Common myeloid progenitor, CD34-positive (primary cell): ENCODE measurements around the gene MMP1.
A peak's percentile ranks its signal among the peaks of the same experiment; 100 is the strongest.

ENCODE experiments used
- CTCF ChIA-PET: fragments of 350-600 bp; sonication (Branson Sonifier 250); formaldehyde crosslinking; loops from one replicate; lab custom pipeline; 2021; ENCODE audit warnings: antibody characterized with exemption; lab: Charles Lee
- POLR2A ChIA-PET: fragments of 350-600 bp; sonication (Branson Sonifier 250); formaldehyde crosslinking; loops from one replicate; lab custom pipeline; 2021; ENCODE audit warnings: antibody characterized with exemption; lab: Charles Lee
- DNase-seq, 3 donors: peaks; one replicate each; pipeline versions ENCODE4 v3.0.0 to v3.0.0-alpha.2; 2013
- H3K27ac ChIP-seq, 2 experiments: 1 replicate in 1 of 2; 2 replicates in 1 of 2; pipeline ENCODE4 v1.7.0; 2013; ENCODE audit warnings: inconsistent platforms in 2 of 2, low read length in 2 of 2, mild to moderate bottlenecking in 2 of 2, low read depth in 1 of 2, moderate library complexity in 1 of 2; ENCODE audit not compliant: severe bottlenecking in 2 of 2, insufficient read depth in 1 of 2, poor library complexity in 1 of 2
- H3K27me3 ChIP-seq, 5 experiments: replicated peaks in 2 of 5; 1 replicate in 3 of 5; 2 replicates in 2 of 5; pipeline versions ENCODE4 v1.6.1 to v1.7.0; 2013; ENCODE audit warnings: low read length in 4 of 5, mild to moderate bottlenecking in 2 of 5, moderate library complexity in 2 of 5, inconsistent platforms in 1 of 5; ENCODE audit not compliant: insufficient read depth in 5 of 5, control insufficient read depth in 4 of 5
- H3K36me3 ChIP-seq, 4 experiments: 1 replicate in 2 of 4; 2 replicates in 2 of 4; pipeline versions ENCODE4 v1.6.1 to v1.7.0; 2013; ENCODE audit warnings: low read length in 3 of 4, control low read depth in 1 of 4, mild to moderate bottlenecking in 1 of 4; ENCODE audit not compliant: control insufficient read depth in 4 of 4, insufficient read depth in 4 of 4
- H3K4me1 ChIP-seq, 4 experiments: 1 replicate in 3 of 4; 2 replicates in 1 of 4; pipeline versions ENCODE4 v1.6.1 to v1.7.1; 2013; ENCODE audit warnings: low read length in 3 of 4, mild to moderate bottlenecking in 3 of 4, control low read depth in 1 of 4, inconsistent platforms in 1 of 4, moderate library complexity in 1 of 4; ENCODE audit not compliant: control insufficient read depth in 4 of 4, insufficient read depth in 4 of 4; ENCODE audit errors: control extremely low read depth in 1 of 4
- H3K4me3 ChIP-seq, 7 experiments: 1 replicate in 4 of 7; 2 replicates in 3 of 7; pipeline versions ENCODE4 v1.5.1 to v1.7.0; 2013; ENCODE audit warnings: mild to moderate bottlenecking in 7 of 7, low read length in 6 of 7, moderate library complexity in 6 of 7, inconsistent platforms in 2 of 7, low read depth in 2 of 7, control low read depth in 1 of 7; ENCODE audit not compliant: insufficient read depth in 4 of 7, control insufficient read depth in 1 of 7; ENCODE audit errors: extremely low read depth in 1 of 7
- H3K9me3 ChIP-seq, 5 experiments: 1 replicate in 4 of 5; 2 replicates in 1 of 5; pipeline versions ENCODE4 v1.6.1 to v1.7.1; 2013; ENCODE audit warnings: low read length in 4 of 5, mild to moderate bottlenecking in 2 of 5, inconsistent platforms in 1 of 5, low read depth in 1 of 5, moderate library complexity in 1 of 5; ENCODE audit not compliant: control insufficient read depth in 4 of 5, insufficient read depth in 2 of 5; ENCODE audit errors: control extremely low read depth in 1 of 5
- WGBS: methylation state at CpG from one replicate; pipeline ENCODE4 v1.1.5; 2013; ENCODE audit not compliant: insufficient coverage; 5-methylcytosine and 5-hydroxymethylcytosine counted together

Gene MMP1

GRCh38 chr11:102762361-102762767 lies 35.6 kb downstream of the MMP1 start:
- WGBS: no CpG with 5 or more reads among the region's 2 CpGs
- Histone ChIP-seq H3K27ac (no peak overlapping the region), H3K27me3 (peaks cover 0 to 24% (median 0%) of the 10 kb centered on the region in 5 experiments), H3K36me3 (no peaks in the 10 kb centered on the region), H3K9me3 (no peaks in the 10 kb centered on the region), H3K4me3 (no peak overlapping the region), H3K4me1 (peaks cover 0 to 18% (median 9%) of the 10 kb centered on the region in 4 experiments)
- ChIA-PET CTCF (no interaction called here), POLR2A (no interaction called here)
- DNase-seq: no peak

- POLR2A ChIA-PET: interaction anchor here (0.6 kb wide), 1 partner anchor 412 kb away, joined by 3 read pairs; no protein-coding TSS in a partner anchor
- H3K27ac ChIP-seq: no peak overlapping the region
- peaks cover 0 to 19% (median 10%) of the 10 kb centered on the region in 4 experiments for H3K4me1 ChIP-seq
Measured at GRCh38 chr11:102761646-102762238, 36.2 kb downstream of the MMP1 start.

GRCh38 chr11:102760344-102761035 lies 37.5 kb downstream of the MMP1 start:
- WGBS: 100% methylated on average over 1 of the region's 4 CpGs
- Histone ChIP-seq H3K36me3 (no peaks in the 10 kb centered on the region), H3K27me3 (peaks cover 0 to 22% (median 0%) of the 10 kb centered on the region in 5 experiments), H3K9me3 (no peaks in the 10 kb centered on the region), H3K4me3 (no peak overlapping the region), H3K4me1 (peaks cover 0 to 19% (median 10%) of the 10 kb centered on the region in 4 experiments), H3K27ac (no peak overlapping the region)
- ChIA-PET CTCF (interaction anchor here (0.6 kb wide), 1 partner anchor 545 kb away, joined by 3 read pairs; no protein-coding TSS in a partner anchor), POLR2A (no interaction called here)
- peak; percentile 12 to 54 (median 51) for DNase-seq

More at GRCh38 chr11:102761646-102762238, 36.2 kb downstream of the MMP1 start:
- peaks cover 0 to 18% (median 0%) of the 10 kb centered on the region in 5 experiments for H3K27me3 ChIP-seq
- no peak overlapping the region for H3K4me3 ChIP-seq
- H3K9me3 ChIP-seq: no peaks in the 10 kb centered on the region
- H3K36me3 ChIP-seq: no peaks in the 10 kb centered on the region
- 100% methylated on average over 4 of the region's 4 CpGs for WGBS
- DNase-seq: no peak
- CTCF ChIA-PET: no interaction called here

- peak; percentile 27 to 73 (median 60) for DNase-seq
- H3K4me1 ChIP-seq: peaks cover 0 to 19% (median 10%) of the 10 kb centered on the region in 4 experiments
- H3K4me3 ChIP-seq: peak overlapping the region in 1 of 7 experiments; percentile 7
- ChIA-PET POLR2A (no interaction called here), CTCF (no interaction called here)
- H3K27me3 ChIP-seq: peaks cover 0 to 30% (median 5%) of the 10 kb centered on the region in 5 experiments
- no peak overlapping the region for H3K27ac ChIP-seq
- 23% methylated on average over 1 of the region's 2 CpGs for WGBS
- no peaks in the 10 kb centered on the region for H3K9me3 ChIP-seq
- no peaks in the 10 kb centered on the region for H3K36me3 ChIP-seq
Measured at GRCh38 chr11:102757823-102758549, 40.0 kb downstream of the MMP1 start.

GRCh38 chr11:102753267-102753666 lies 44.7 kb downstream of the MMP1 start:
- H3K36me3 ChIP-seq: no peaks in the 10 kb centered on the region
- no peak for DNase-seq
- H3K4me3 ChIP-seq: no peak overlapping the region
- no peak overlapping the region for H3K27ac ChIP-seq
- H3K4me1 ChIP-seq: peaks cover 0 to 10% (median 7%) of the 10 kb centered on the region in 4 experiments
- ChIA-PET POLR2A (interaction anchor here (1.0 kb wide), 1 partner anchor 27 kb away, joined by 3 read pairs; the partner anchor contains the start of gene MMP10), CTCF (interaction anchor here (1.3 kb wide), 1 partner anchor 19 kb away, joined by 5 read pairs; no protein-coding TSS in a partner anchor)
- peaks cover 0 to 2% (median 0%) of the 10 kb centered on the region in 5 experiments for H3K9me3 ChIP-seq
- H3K27me3 ChIP-seq: peaks cover 0 to 27% (median 5%) of the 10 kb centered on the region in 5 experiments
- WGBS: 86% methylated on average over 1 of the region's 1 CpG

- peaks cover 0 to 2% (median 0%) of the 10 kb centered on the region in 5 experiments for H3K9me3 ChIP-seq
- no peak overlapping the region for H3K4me3 ChIP-seq
- CTCF ChIA-PET: interaction anchor here (1.0 kb wide), 1 partner anchor 18 kb away, joined by 3 read pairs; no protein-coding TSS in a partner anchor
- H3K36me3 ChIP-seq: no peaks in the 10 kb centered on the region
- DNase-seq: no peak
- peaks cover 0 to 27% (median 5%) of the 10 kb centered on the region in 5 experiments for H3K27me3 ChIP-seq
- no peaks in the 10 kb centered on the region for H3K4me1 ChIP-seq
- POLR2A ChIA-PET: no interaction called here
- no peak overlapping the region for H3K27ac ChIP-seq
Measured at GRCh38 chr11:102751673-102752072, 46.3 kb downstream of the MMP1 start.
